Mesothelial cell of epicardium (in vitro differentiated cells): ENCODE results near the gene HSPA1B. TPM values are rescaled to one million over a fixed set of nuclear protein-coding genes. Genes with fewer than 3 reads are reported as not detected.

Source experiments
- DNase-seq, 2 experiments: peaks; one replicate each; pipeline ENCODE4 v3.0.0; 2021; ENCODE audit warnings: low spot score in 2 of 2; ENCODE audit not compliant: unreplicated experiment in 2 of 2
- H3K27ac Mint-ChIP-seq: 2 replicates; pipeline ENCODE4 v1.8.0; 2021; ENCODE audit warnings: mixed read lengths
- H3K27me3 Mint-ChIP-seq: 2 replicates; pipeline ENCODE4 v1.8.0; 2021; ENCODE audit warnings: low read depth, mixed read lengths
- H3K36me3 Mint-ChIP-seq: 2 replicates; pipeline ENCODE4 v1.8.0; 2021; ENCODE audit warnings: mixed read lengths
- H3K4me1 Mint-ChIP-seq: 2 replicates; pipeline ENCODE4 v1.8.0; 2021; ENCODE audit warnings: mixed read lengths
- H3K4me3 Mint-ChIP-seq: 2 replicates; pipeline ENCODE4 v1.8.0; 2021; ENCODE audit warnings: mild to moderate bottlenecking, moderate library complexity, mixed read lengths
- H3K9me3 Mint-ChIP-seq: 2 replicates; pipeline ENCODE4 v1.8.0; 2021; ENCODE audit warnings: mixed read lengths
- CTCF ChIP-seq: fragments of 200-600 bp; sonication (generic); IDR thresholded peaks from one replicate; pipeline ENCODE4 v1.5.0; 2021; ENCODE audit warnings: antibody characterized with exemption; ENCODE audit not compliant: unreplicated experiment
- total RNA-seq: library from RNA; stranded (reverse); gene quantifications from 3 replicates; pipeline ENCODE4 v1.2.1, GENCODE V29; 2021

Gene HSPA1B
- total RNA-seq, 1 donor from 2014 or later, result 105 TPM

- Mint-ChIP-seq H3K27me3 (no peaks in the 10 kb centered on the region), H3K9me3 (no peaks in the 10 kb centered on the region), H3K4me3 (no peak overlapping the region), H3K27ac (no peak overlapping the region), H3K36me3 (peaks cover 33% of the 10 kb centered on the region), H3K4me1 (no peaks in the 10 kb centered on the region)
- TF ChIP-seq CTCF, result no peak
- DNase-seq, result no peak
These were observed 51.6 kb downstream of the HSPA1B start for GRCh38 chr6:31879143-31879542.

Other genes with a start within 250 kb of the HSPA1B start
- gene LTB, start 245.3 kb upstream of the HSPA1B start, total RNA-seq, result 0.32 TPM in 1 of 3 replicates, not detected in the others
- 0.60 to 0.77 TPM in 2 of 3 replicates, not detected in the other for gene LST1, start 241.5 kb upstream of the HSPA1B start, total RNA-seq
- not detected in 3 replicates for gene NCR3, start 234.7 kb upstream of the HSPA1B start, total RNA-seq
- gene AIF1, start 212.5 kb upstream of the HSPA1B start, total RNA-seq, result 5.1 to 6.0 TPM (median 5.1 TPM) in 3 replicates
- 273 to 290 TPM (median 288 TPM) in 3 replicates for gene PRRC2A, start 207.0 kb upstream of the HSPA1B start, total RNA-seq
- gene BAG6, start 175.1 kb upstream of the HSPA1B start, total RNA-seq, result 327 to 338 TPM (median 338 TPM) in 3 replicates
- gene APOM, start 171.8 kb upstream of the HSPA1B start, total RNA-seq, result 2.4 to 3.4 TPM (median 3.1 TPM) in 3 replicates
- gene C6orf47, start 167.0 kb upstream of the HSPA1B start, total RNA-seq, result 19.0 to 19.3 TPM (median 19.2 TPM) in 3 replicates
- gene GPANK1, start 162.7 kb upstream of the HSPA1B start, total RNA-seq, result 12.7 to 14.8 TPM (median 14.3 TPM) in 3 replicates
- gene CSNK2B, start 161.7 kb upstream of the HSPA1B start, total RNA-seq, result 155 to 157 TPM (median 157 TPM) in 3 replicates
- gene LY6G5B, start 157.8 kb upstream of the HSPA1B start, total RNA-seq, result 34.2 to 37.5 TPM (median 36.5 TPM) in 3 replicates
- gene LY6G5C, start 146.7 kb upstream of the HSPA1B start, total RNA-seq, result 1.5 to 2.3 TPM (median 2.3 TPM) in 3 replicates
- gene ABHD16A, start 124.4 kb upstream of the HSPA1B start, total RNA-seq, result 54.1 to 55.4 TPM (median 54.6 TPM) in 3 replicates
- not detected in 3 replicates for gene LY6G6F, start 120.9 kb upstream of the HSPA1B start, total RNA-seq
- gene LY6G6D, start 112.4 kb upstream of the HSPA1B start, total RNA-seq, result 0.67 to 1.8 TPM (median 0.82 TPM) in 3 replicates
- gene LY6G6C, start 106.0 kb upstream of the HSPA1B start, total RNA-seq, result 0.89 to 1.4 TPM (median 1.3 TPM) in 3 replicates
- 0.16 to 0.33 TPM (median 0.25 TPM) in 3 replicates for gene MPIG6B, start 104.4 kb upstream of the HSPA1B start, total RNA-seq
- 142 to 144 TPM (median 143 TPM) in 3 replicates for gene DDAH2, start 98.4 kb upstream of the HSPA1B start, total RNA-seq
- gene CLIC1, start 91.2 kb upstream of the HSPA1B start, total RNA-seq, result 133 to 139 TPM (median 136 TPM) in 3 replicates
- gene MSH5, start 87.7 kb upstream of the HSPA1B start, total RNA-seq, result 38.6 to 48.2 TPM (median 42.9 TPM) in 3 replicates
- 8.7 to 12.8 TPM (median 11.6 TPM) in 3 replicates for gene SAPCD1, start 65.1 kb upstream of the HSPA1B start, total RNA-seq
- 1.5 to 1.8 TPM (median 1.6 TPM) in 3 replicates for gene VWA7, start 50.4 kb upstream of the HSPA1B start, total RNA-seq
- 82.8 to 90.4 TPM (median 83.8 TPM) in 3 replicates for gene VARS1, start 32.0 kb upstream of the HSPA1B start, total RNA-seq
- gene LSM2, start 20.8 kb upstream of the HSPA1B start, total RNA-seq, result 55.8 to 58.2 TPM (median 57.0 TPM) in 3 replicates
- 1.7 to 2.2 TPM (median 2.1 TPM) in 3 replicates for gene HSPA1L, start 12.5 kb upstream of the HSPA1B start, total RNA-seq
- 61.3 to 70.1 TPM (median 61.7 TPM) in 3 replicates for gene HSPA1A, start 12.2 kb upstream of the HSPA1B start, total RNA-seq
- 23.2 to 24.7 TPM (median 24.4 TPM) in 3 replicates for gene NEU1, start 35.1 kb downstream of the HSPA1B start, total RNA-seq
- 0.40 to 0.94 TPM (median 0.66 TPM) in 3 replicates for gene SLC44A4, start 51.3 kb downstream of the HSPA1B start, total RNA-seq
- 127 to 135 TPM (median 129 TPM) in 3 replicates for gene EHMT2, start 70.0 kb downstream of the HSPA1B start, total RNA-seq
- 35.3 to 37.1 TPM (median 35.9 TPM) in 3 replicates for gene ZBTB12, start 74.3 kb downstream of the HSPA1B start, total RNA-seq
- 1.6 to 2.9 TPM (median 2.7 TPM) in 3 replicates for gene C2, start 100.0 kb downstream of the HSPA1B start, total RNA-seq
- 1.4 to 2.4 TPM (median 1.8 TPM) in 3 replicates for gene CFB, start 118.4 kb downstream of the HSPA1B start, total RNA-seq
- 55.5 to 60.0 TPM (median 59.8 TPM) in 3 replicates for gene NELFE, start 131.2 kb downstream of the HSPA1B start, total RNA-seq
- 78.6 to 84.3 TPM (median 82.0 TPM) in 3 replicates for gene SKIC2, start 131.4 kb downstream of the HSPA1B start, total RNA-seq
- gene DXO, start 144.4 kb downstream of the HSPA1B start, total RNA-seq, result 25.2 to 28.1 TPM (median 26.1 TPM) in 3 replicates
- gene C4A, start 154.3 kb downstream of the HSPA1B start, total RNA-seq, result 12.0 to 15.3 TPM (median 12.3 TPM) in 3 replicates
- gene C4B, start 187.1 kb downstream of the HSPA1B start, total RNA-seq, result 10.4 to 12.5 TPM (median 11.5 TPM) in 3 replicates
- gene CYP21A2, start 210.7 kb downstream of the HSPA1B start, total RNA-seq, result 0.58 to 1.2 TPM (median 0.91 TPM) in 3 replicates